Gastroesophageal sphincter (tissue), 3 donors: Measurements from ENCODE around the gene PLK3.
A peak's percentile ranks its signal among the peaks of the same experiment; 100 is the strongest.

ENCODE experiments used
- EP300 ChIP-seq: sonication (generic); formaldehyde crosslinking; IDR thresholded peaks from one replicate; pipeline ENCODE4 v1.6.1; 2017; ENCODE audit warnings: antibody characterized with exemption, mild to moderate bottlenecking
- POLR2A ChIP-seq, 2 donors: fragments of 450-650 bp; IDR thresholded peaks; one replicate each; pipeline ENCODE4 v1.6.1; 2017; ENCODE audit warnings: antibody characterized with exemption in 2 of 2, mild to moderate bottlenecking in 2 of 2, moderate library complexity in 1 of 2
- POLR2AphosphoS5 ChIP-seq: sonication (generic); formaldehyde crosslinking; IDR thresholded peaks from one replicate; pipeline ENCODE4 v1.6.1; 2017; ENCODE audit warnings: antibody characterized with exemption
- TF ChIP-seq, protein P1 (sequence below), 4 experiments: fragments of 200-600 bp in 2 of 4; fragments of 450-650 bp in 2 of 4; sonication (generic) in 1 of 4; IDR thresholded peaks; one replicate each; pipeline ENCODE4 v1.5.1; 2017 to 2019; ENCODE audit warnings: antibody characterized with exemption in 4 of 4, mild to moderate bottlenecking in 2 of 4, moderate library complexity in 2 of 4

DNA sequence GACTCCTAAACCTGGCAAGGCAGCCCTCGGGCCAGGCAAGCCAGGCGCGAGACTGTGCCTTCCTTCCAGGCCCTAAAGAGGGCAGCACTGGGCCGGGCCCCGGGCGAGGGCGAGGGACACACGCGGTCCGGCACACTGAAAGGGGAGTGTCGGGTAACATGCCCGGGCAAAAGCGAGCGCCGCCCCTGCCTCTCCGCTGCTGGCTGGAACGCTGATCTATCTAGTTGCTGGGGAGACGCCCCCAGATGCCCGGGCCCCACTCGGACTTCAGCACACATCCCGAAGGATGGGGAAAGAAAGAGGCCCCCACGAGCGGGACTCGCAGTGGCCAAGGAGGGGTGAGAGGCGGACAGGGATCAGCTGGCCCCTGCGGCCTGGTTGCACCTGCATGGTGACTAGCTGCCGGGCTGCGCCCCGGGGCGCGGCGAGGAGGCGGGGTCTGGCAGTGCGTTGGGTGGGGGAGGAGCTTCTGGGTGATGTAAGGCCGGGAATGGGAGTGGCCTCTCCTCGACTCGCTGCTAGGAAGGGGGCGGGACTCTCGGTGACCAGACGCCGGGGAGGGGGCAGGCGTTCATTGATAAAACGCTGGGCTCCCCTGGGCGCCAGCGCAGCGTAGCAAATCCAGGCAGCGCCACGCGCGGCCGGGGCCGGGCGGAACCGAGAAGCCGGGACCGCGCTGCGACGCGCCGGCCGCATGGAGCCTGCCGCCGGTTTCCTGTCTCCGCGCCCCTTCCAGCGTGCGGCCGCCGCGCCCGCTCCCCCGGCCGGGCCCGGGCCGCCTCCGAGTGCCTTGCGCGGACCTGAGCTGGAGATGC lies at the start of gene PLK3:
- TF ChIP-seq, protein P1, sequence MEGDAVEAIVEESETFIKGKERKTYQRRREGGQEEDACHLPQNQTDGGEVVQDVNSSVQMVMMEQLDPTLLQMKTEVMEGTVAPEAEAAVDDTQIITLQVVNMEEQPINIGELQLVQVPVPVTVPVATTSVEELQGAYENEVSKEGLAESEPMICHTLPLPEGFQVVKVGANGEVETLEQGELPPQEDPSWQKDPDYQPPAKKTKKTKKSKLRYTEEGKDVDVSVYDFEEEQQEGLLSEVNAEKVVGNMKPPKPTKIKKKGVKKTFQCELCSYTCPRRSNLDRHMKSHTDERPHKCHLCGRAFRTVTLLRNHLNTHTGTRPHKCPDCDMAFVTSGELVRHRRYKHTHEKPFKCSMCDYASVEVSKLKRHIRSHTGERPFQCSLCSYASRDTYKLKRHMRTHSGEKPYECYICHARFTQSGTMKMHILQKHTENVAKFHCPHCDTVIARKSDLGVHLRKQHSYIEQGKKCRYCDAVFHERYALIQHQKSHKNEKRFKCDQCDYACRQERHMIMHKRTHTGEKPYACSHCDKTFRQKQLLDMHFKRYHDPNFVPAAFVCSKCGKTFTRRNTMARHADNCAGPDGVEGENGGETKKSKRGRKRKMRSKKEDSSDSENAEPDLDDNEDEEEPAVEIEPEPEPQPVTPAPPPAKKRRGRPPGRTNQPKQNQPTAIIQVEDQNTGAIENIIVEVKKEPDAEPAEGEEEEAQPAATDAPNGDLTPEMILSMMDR (IDR thresholded peaks at IDR 0.05), result peak in 3 of 4 experiments; percentile 87 to 95 (median 89)
- peak; percentile 92 to 97 for TF ChIP-seq POLR2A (IDR thresholded peaks at IDR 0.05)
- peak; percentile 89 for TF ChIP-seq POLR2AphosphoS5
- no peak for TF ChIP-seq EP300
